ENCODE results near the gene CALY. TPM values are rescaled to one million over a fixed set of nuclear protein-coding genes. Genes with fewer than 3 reads are reported as not detected.

Gene CALY
- total RNA-seq, 1 experiment from 2014 or later: 0.47 TPM

DNA sequence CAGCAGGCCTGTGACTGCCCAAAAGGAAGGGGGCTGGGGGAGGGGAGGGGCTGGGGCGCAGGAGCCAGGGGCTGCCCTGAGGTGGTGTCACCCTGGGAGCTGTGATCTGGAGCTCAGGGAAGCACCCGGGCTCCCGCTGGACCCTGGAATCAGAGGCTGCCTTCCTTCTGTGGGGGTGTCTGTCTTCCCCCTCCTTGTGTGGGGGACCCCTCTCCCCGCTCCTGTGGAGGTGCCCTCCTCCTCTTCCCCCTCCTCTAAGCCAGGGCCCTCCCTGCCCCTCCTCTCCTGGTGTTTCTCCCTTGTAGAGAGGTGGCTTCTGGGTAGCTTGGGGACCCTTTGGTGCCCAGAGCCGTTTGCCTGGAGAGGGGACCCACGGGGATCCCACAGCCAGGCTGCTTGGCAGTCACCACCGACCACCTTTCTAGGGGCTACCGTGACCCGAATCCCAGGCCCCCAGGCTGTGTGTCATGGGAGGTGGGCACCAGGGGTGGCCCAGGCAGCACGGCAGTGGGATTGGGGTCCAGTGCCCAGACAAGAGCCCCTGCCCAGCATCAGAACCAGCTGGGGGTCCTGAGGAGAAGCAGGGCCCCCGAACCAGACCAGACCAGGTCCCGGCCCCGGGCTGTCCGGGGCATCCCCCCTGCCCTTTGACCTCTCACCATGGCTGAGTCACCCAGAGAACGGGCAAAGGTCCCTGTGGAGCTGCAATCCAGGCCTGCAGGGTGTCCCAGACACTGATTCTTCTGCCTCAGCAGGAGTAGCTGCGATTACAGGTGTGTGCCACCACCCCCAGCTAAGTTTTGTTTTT is 11.2 kb upstream of the CALY start:
- POLR2A ChIA-PET: no interaction called here
- no peaks in the 10 kb centered on the region for H3K36me3 ChIP-seq (ENCODE audit: control insufficient read depth in 1 of 2, insufficient read depth in 2 of 2, low read length in 2 of 2)
- no peaks in the 10 kb centered on the region for H3K79me2 ChIP-seq (ENCODE audit: insufficient read depth, low read length)
- no peaks in the 10 kb centered on the region for H3K9me2 ChIP-seq (ENCODE audit: insufficient read depth)
- no peak overlapping the region for H3K27ac ChIP-seq (ENCODE audit: low read depth, low read length)
- H3K4me1 ChIP-seq (ENCODE audit: control insufficient read depth in 1 of 2, insufficient read depth in 2 of 2, low read length in 2 of 2): peaks cover 0 to 8% of the 10 kb centered on the region in 2 experiments; a peak in 1 of 4 replicates
- no peaks in the 10 kb centered on the region for H3K27me3 ChIP-seq (ENCODE audit: insufficient read depth, low read length)
- H3K4me3 ChIP-seq (replicated peaks in 1 of 2; ENCODE audit: low read depth in 1 of 2, low read length in 2 of 2): no peak overlapping the region
- no peak overlapping the region for H3K4me2 ChIP-seq (ENCODE audit: low read length)
- H3K9me3 ChIP-seq (ENCODE audit: control insufficient read depth in 1 of 2, insufficient read depth in 1 of 2, low read depth in 1 of 2, low read length in 2 of 2): no peaks in the 10 kb centered on the region
- TF ChIP-seq ELF1 (IDR thresholded peaks at IDR 0.05; ENCODE audit: borderline replicate concordance, low read depth) (no peak), ZFX (IDR thresholded peaks at IDR 0.05) (no peak)
- no TSS peak for BruUV-seq (replicated peaks)
- no peaks in the 10 kb centered on the region for H4K20me1 ChIP-seq (ENCODE audit: insufficient read depth)
- no peak for DNase-seq (ENCODE audit: low read depth, low spot score)
- CTCF ChIA-PET: interaction anchor here (1.7 kb wide), 1 partner anchor 18 kb away, joined by 5 read pairs; no protein-coding TSS in a partner anchor
- ATAC-seq: no peak
- RAD21 ChIA-PET (ENCODE audit: low non-redundant PET in 1 of 2, low total read pairs in 2 of 2, uncharacterized antibody in 2 of 2, unreplicated experiment in 2 of 2): no interaction called here
- H3K9ac ChIP-seq (ENCODE audit: low read length): no peak overlapping the region
- intact Hi-C loops (cut with micrococcal nuclease): no loop called here
- no peak overlapping the region for H2AFZ ChIP-seq (ENCODE audit: low read depth, low read length, poor library complexity, severe bottlenecking)

DNA sequence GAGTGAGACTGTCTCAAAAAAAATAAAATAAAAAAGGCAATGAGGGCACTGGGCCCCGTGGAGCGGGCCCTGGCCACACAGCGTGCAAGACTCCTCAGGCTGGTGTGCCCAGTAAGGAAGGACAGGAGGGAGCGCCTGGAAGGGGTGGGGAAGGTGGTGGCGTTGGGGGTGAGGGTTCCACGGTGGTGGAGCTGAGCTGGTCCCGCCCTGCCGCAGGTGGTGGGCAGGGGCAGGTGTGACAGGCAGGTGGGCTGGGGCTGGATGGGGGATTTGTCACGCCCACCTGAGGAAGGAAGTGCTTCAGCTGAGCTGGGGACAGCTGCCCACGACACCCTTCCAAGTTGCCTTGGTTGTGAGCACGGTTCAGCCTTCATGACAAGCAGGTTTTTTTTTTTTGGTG is 9.7 kb upstream of the CALY start:
- H3K4me2 ChIP-seq (ENCODE audit: low read length): no peak overlapping the region
- no peaks in the 10 kb centered on the region for H3K9me2 ChIP-seq (ENCODE audit: insufficient read depth)
- no peaks in the 10 kb centered on the region for H3K36me3 ChIP-seq (ENCODE audit: control insufficient read depth in 1 of 2, insufficient read depth in 2 of 2, low read length in 2 of 2)
- POLR2A ChIA-PET: no interaction called here
- H2AFZ ChIP-seq (ENCODE audit: low read depth, low read length, poor library complexity, severe bottlenecking): no peak overlapping the region
- H3K27me3 ChIP-seq (ENCODE audit: insufficient read depth, low read length): no peaks in the 10 kb centered on the region
- no peak for DNase-seq (ENCODE audit: low read depth, low spot score)
- peaks cover 0 to 8% of the 10 kb centered on the region in 2 experiments; a peak in 1 of 4 replicates for H3K4me1 ChIP-seq (ENCODE audit: control insufficient read depth in 1 of 2, insufficient read depth in 2 of 2, low read length in 2 of 2)
- CTCF ChIA-PET: interaction anchor here (1.7 kb wide), 1 partner anchor 17 kb away, joined by 5 read pairs; no protein-coding TSS in a partner anchor
- H4K20me1 ChIP-seq (ENCODE audit: insufficient read depth): no peaks in the 10 kb centered on the region
- no TSS peak for BruUV-seq (replicated peaks)
- H3K79me2 ChIP-seq (ENCODE audit: insufficient read depth, low read length): no peaks in the 10 kb centered on the region
- no peak overlapping the region for H3K9ac ChIP-seq (ENCODE audit: low read length)
- no peak overlapping the region for H3K4me3 ChIP-seq (replicated peaks in 1 of 2; ENCODE audit: low read depth in 1 of 2, low read length in 2 of 2)
- RAD21 ChIA-PET (ENCODE audit: low non-redundant PET in 1 of 2, low total read pairs in 2 of 2, uncharacterized antibody in 2 of 2, unreplicated experiment in 2 of 2): no interaction called here
- no peak for ATAC-seq
- intact Hi-C loops (cut with micrococcal nuclease): no loop called here
- H3K9me3 ChIP-seq (ENCODE audit: control insufficient read depth in 1 of 2, insufficient read depth in 1 of 2, low read depth in 1 of 2, low read length in 2 of 2): no peaks in the 10 kb centered on the region
- no peak overlapping the region for H3K27ac ChIP-seq (ENCODE audit: low read depth, low read length)
- TF ChIP-seq FOSL1 (IDR thresholded peaks at IDR 0.05; ENCODE audit: low read depth) (no peak), CBX3 (IDR thresholded peaks at IDR 0.05; ENCODE audit: low read depth) (no peak), SIN3A (IDR thresholded peaks at IDR 0.05; ENCODE audit: low read depth) (no peak), SP1 (IDR thresholded peaks at IDR 0.05; ENCODE audit: low read depth) (no peak), ZFX (IDR thresholded peaks at IDR 0.05) (no peak), POLR2AphosphoS5 (IDR thresholded peaks at IDR 0.05; ENCODE audit: low read depth, low read length) (no peak), ZNF274 (IDR thresholded peaks at IDR 0.05; ENCODE audit: low read depth, low read length) (no peak), CEBPB (IDR thresholded peaks at IDR 0.05; ENCODE audit: low read depth) (no peak), SRF (IDR thresholded peaks at IDR 0.05; ENCODE audit: low read depth) (no peak), JUND (IDR thresholded peaks at IDR 0.05) (no peak), RAD21 (IDR thresholded peaks at IDR 0.05; ENCODE audit: low read depth) (no peak), EZH2phosphoT487 (IDR thresholded peaks at IDR 0.05; ENCODE audit: borderline replicate concordance) (no peak), ATF3 (IDR thresholded peaks at IDR 0.05) (no peak), EZH2 (IDR thresholded peaks at IDR 0.05) (no peak), ELF1 (IDR thresholded peaks at IDR 0.05; ENCODE audit: borderline replicate concordance, low read depth) (no peak), POLR2A (IDR thresholded peaks at IDR 0.05; ENCODE audit: borderline replicate concordance, extremely low read depth, insufficient read depth, insufficient read length) (no peak)
- TF ChIP-seq, protein P1, sequence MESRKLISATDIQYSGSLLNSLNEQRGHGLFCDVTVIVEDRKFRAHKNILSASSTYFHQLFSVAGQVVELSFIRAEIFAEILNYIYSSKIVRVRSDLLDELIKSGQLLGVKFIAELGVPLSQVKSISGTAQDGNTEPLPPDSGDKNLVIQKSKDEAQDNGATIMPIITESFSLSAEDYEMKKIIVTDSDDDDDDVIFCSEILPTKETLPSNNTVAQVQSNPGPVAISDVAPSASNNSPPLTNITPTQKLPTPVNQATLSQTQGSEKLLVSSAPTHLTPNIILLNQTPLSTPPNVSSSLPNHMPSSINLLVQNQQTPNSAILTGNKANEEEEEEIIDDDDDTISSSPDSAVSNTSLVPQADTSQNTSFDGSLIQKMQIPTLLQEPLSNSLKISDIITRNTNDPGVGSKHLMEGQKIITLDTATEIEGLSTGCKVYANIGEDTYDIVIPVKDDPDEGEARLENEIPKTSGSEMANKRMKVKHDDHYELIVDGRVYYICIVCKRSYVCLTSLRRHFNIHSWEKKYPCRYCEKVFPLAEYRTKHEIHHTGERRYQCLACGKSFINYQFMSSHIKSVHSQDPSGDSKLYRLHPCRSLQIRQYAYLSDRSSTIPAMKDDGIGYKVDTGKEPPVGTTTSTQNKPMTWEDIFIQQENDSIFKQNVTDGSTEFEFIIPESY (IDR thresholded peaks at IDR 0.05; ENCODE audit: extremely low read depth, insufficient replicate concordance, low read length): no peak
- TF ChIP-seq, protein P2, sequence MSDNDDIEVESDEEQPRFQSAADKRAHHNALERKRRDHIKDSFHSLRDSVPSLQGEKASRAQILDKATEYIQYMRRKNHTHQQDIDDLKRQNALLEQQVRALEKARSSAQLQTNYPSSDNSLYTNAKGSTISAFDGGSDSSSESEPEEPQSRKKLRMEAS (IDR thresholded peaks at IDR 0.05): no peak

Measured in HCT116 (cell line).